Breast epithelium (tissue), 4 donors: ENCODE measurements around the gene ARHGEF19. TPM values are rescaled to one million over a fixed set of nuclear protein-coding genes. Genes with fewer than 3 reads are reported as not detected.

Source experiments
- DNase-seq, 2 donors: peaks; one replicate each; pipeline ENCODE4 v3.0.0-alpha.2; 2019; ENCODE audit warnings: low spot score in 2 of 2
- H3K27ac ChIP-seq, 2 donors: fragments of 200-600 bp; sonication (generic) in 1 of 2; one replicate each; pipeline ENCODE4 v1.5.1; 2016 to 2019; ENCODE audit warnings: mild to moderate bottlenecking in 1 of 2
- H3K27me3 ChIP-seq, 2 donors: fragments of 200-600 bp; sonication (generic) in 1 of 2; one replicate each; pipeline versions ENCODE4 v1.5.1 to v1.6.0; 2017 to 2019; ENCODE audit warnings: control low read depth in 1 of 2, mild to moderate bottlenecking in 1 of 2
- H3K36me3 ChIP-seq: fragments of 200-600 bp; one replicate; pipeline ENCODE4 v1.5.1; 2019
- H3K4me1 ChIP-seq, 2 donors: fragments of 200-600 bp; sonication (generic); one replicate each; pipeline ENCODE4 v1.5.1; 2016 to 2019; ENCODE audit warnings: control low read depth in 1 of 2
- H3K4me3 ChIP-seq, 3 donors: fragments of 200-600 bp; sonication (generic); 1 replicate in 2 of 3; 2 replicates in 1 of 3; pipeline ENCODE4 v1.5.1; 2016 to 2019; ENCODE audit warnings: mild to moderate bottlenecking in 3 of 3, moderate library complexity in 2 of 3
- H3K9me3 ChIP-seq, 2 donors: fragments of 200-600 bp; sonication (generic) in 1 of 2; one replicate each; pipeline ENCODE4 v1.5.1; 2016 to 2019; ENCODE audit warnings: control low read depth in 1 of 2
- POLR2A ChIP-seq: fragments of 450-650 bp; IDR thresholded peaks from one replicate; pipeline ENCODE4 v1.6.1; 2016; ENCODE audit warnings: antibody characterized with exemption, mild to moderate bottlenecking, moderate library complexity
- POLR2AphosphoS5 ChIP-seq, 3 donors: sonication (generic); formaldehyde crosslinking; IDR thresholded peaks; one replicate each; pipeline ENCODE4 v1.6.1; 2017; ENCODE audit warnings: antibody characterized with exemption in 3 of 3
- intact Hi-C: fragments of 100-400 bp; cut with DNase I; formaldehyde crosslinking; loops from one replicate; pipeline ENCODE4 v1.15.1; 2023; ENCODE audit warnings: low total_unique reads
- total RNA-seq, 3 donors: library from RNA; depleted of rRNA; stranded (reverse); fragments of >200 nt; gene quantifications; one replicate each; pipeline ENCODE4 v1.1.0, GENCODE V29; 2016
- TF ChIP-seq, protein P1 (sequence below), 3 donors: fragments of 450-650 bp; IDR thresholded peaks; one replicate each; pipeline ENCODE4 v1.5.1; 2016 to 2017; ENCODE audit warnings: antibody characterized with exemption in 3 of 3, mild to moderate bottlenecking in 3 of 3, moderate library complexity in 3 of 3

ARHGEF19 gene
- total RNA-seq, 3 donors from 2014 or later: 7.5 to 18.0 (median 12.9) TPM

GRCh38 chr1:16149702-16150488 is 62.6 kb downstream of the ARHGEF19 start:
- no peaks in the 10 kb centered on the region for H3K27me3 ChIP-seq
- intact Hi-C loops: no loop called here

DNA sequence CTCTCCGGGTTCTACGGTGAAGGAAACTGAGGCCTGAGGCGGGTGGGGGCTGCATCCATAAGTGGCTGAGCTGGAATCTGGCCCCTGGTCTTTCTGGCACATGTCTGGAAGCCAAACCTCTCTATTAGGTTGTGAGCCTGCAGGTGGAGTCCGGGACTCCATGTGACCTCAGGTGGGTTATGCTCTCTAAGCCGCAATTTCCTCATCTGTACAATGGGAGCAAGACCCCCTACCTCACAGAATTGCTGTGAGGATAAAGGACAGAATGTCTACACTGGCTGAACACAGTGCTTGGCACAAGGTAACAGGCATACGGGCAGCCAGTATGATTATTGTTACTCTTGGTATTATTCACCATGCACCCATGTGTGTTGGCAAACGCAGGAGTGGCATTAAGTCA is 63.3 kb downstream of the ARHGEF19 start:
- Histone ChIP-seq H3K4me1 (peaks cover 24 to 37% of the 10 kb centered on the region in 2 donors), H3K9me3 (no peaks in the 10 kb centered on the region), H3K4me3 (no peak overlapping the region), H3K36me3 (no peaks in the 10 kb centered on the region), H3K27ac (no peak overlapping the region), H3K27me3 (no peaks in the 10 kb centered on the region)
- intact Hi-C loops: no loop called here
- TF ChIP-seq POLR2A: no peak
- TF ChIP-seq, protein P1, sequence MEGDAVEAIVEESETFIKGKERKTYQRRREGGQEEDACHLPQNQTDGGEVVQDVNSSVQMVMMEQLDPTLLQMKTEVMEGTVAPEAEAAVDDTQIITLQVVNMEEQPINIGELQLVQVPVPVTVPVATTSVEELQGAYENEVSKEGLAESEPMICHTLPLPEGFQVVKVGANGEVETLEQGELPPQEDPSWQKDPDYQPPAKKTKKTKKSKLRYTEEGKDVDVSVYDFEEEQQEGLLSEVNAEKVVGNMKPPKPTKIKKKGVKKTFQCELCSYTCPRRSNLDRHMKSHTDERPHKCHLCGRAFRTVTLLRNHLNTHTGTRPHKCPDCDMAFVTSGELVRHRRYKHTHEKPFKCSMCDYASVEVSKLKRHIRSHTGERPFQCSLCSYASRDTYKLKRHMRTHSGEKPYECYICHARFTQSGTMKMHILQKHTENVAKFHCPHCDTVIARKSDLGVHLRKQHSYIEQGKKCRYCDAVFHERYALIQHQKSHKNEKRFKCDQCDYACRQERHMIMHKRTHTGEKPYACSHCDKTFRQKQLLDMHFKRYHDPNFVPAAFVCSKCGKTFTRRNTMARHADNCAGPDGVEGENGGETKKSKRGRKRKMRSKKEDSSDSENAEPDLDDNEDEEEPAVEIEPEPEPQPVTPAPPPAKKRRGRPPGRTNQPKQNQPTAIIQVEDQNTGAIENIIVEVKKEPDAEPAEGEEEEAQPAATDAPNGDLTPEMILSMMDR (IDR thresholded peaks at IDR 0.05): no peak
- TF ChIP-seq POLR2AphosphoS5 (IDR thresholded peaks at IDR 0.05): no peak
- DNase-seq: no peak

More at GRCh38 chr1:16149702-16150488, 62.6 kb downstream of the ARHGEF19 start:
- H3K9me3 ChIP-seq: no peaks in the 10 kb centered on the region
- no peak overlapping the region for H3K4me3 ChIP-seq
- H3K4me1 ChIP-seq: peaks cover 24 to 39% of the 10 kb centered on the region in 2 donors
- TF ChIP-seq, protein P1 (IDR thresholded peaks at IDR 0.05): no peak
- TF ChIP-seq POLR2A (no peak), POLR2AphosphoS5 (IDR thresholded peaks at IDR 0.05) (no peak)
- DNase-seq: no peak
- H3K27ac ChIP-seq: peak overlapping the region in 1 of 2 donors; percentile 96
- no peaks in the 10 kb centered on the region for H3K36me3 ChIP-seq

GRCh38 chr1:16148329-16149092 is 63.9 kb downstream of the ARHGEF19 start:
- intact Hi-C loops: no loop called here
- peaks cover 20 to 31% of the 10 kb centered on the region in 2 donors for H3K4me1 ChIP-seq
- H3K9me3 ChIP-seq: no peaks in the 10 kb centered on the region
- H3K27me3 ChIP-seq: no peaks in the 10 kb centered on the region
- H3K27ac ChIP-seq: peak overlapping the region in 1 of 2 donors; percentile 26
- TF ChIP-seq, protein P1 (IDR thresholded peaks at IDR 0.05): no peak
- no peak for TF ChIP-seq POLR2A
- TF ChIP-seq POLR2AphosphoS5 (IDR thresholded peaks at IDR 0.05): no peak
- no peaks in the 10 kb centered on the region for H3K36me3 ChIP-seq
- DNase-seq: no peak
- H3K4me3 ChIP-seq: no peak overlapping the region

Other genes starting within 250 kb of the ARHGEF19 start
- gene ZBTB17, start 236.6 kb downstream of the ARHGEF19 start, total RNA-seq: 10 to 100 TPM; 21.9 to 40.3 (median 38.5) TPM
- gene SRARP, start 208.4 kb downstream of the ARHGEF19 start, total RNA-seq: 1 to 10 TPM in 2 of 3 donors, not detected in 1; 1.3 to 2.9 TPM
- 100 to 1,000 TPM in 1 of 3 donors, 10 to 100 TPM in 1, 1 to 10 TPM in 1; 8.8 to 183 (median 19.0) TPM for gene HSPB7, start 194.6 kb downstream of the ARHGEF19 start, total RNA-seq
- gene CLCNKA, start 190.6 kb downstream of the ARHGEF19 start, total RNA-seq: 1 to 10 TPM in 1 of 3 donors, under 1 TPM in 2; 0.33 to 1.1 (median 0.73) TPM
- gene CLCNKB, start 168.9 kb downstream of the ARHGEF19 start, total RNA-seq: under 1 TPM; 0.32 to 0.88 (median 0.33) TPM
- not detected for gene FAM131C, start 139.0 kb downstream of the ARHGEF19 start, total RNA-seq
- 10 to 100 TPM in 2 of 3 donors, 1 to 10 TPM in 1; 5.8 to 18.4 (median 16.7) TPM for gene EPHA2, start 56.6 kb downstream of the ARHGEF19 start, total RNA-seq
- 1 to 10 TPM; 4.3 to 9.5 (median 8.2) TPM for gene CPLANE2, start 24.5 kb upstream of the ARHGEF19 start, total RNA-seq
- 10 to 100 TPM; 20.3 to 28.5 (median 26.7) TPM for gene FBXO42, start 139.8 kb upstream of the ARHGEF19 start, total RNA-seq
- 10 to 100 TPM; 59.0 to 77.4 (median 61.3) TPM for gene SZRD1, start 154.6 kb upstream of the ARHGEF19 start, total RNA-seq
- not detected for gene SPATA21, start 224.8 kb upstream of the ARHGEF19 start, total RNA-seq
- gene NECAP2, start 228.1 kb upstream of the ARHGEF19 start, total RNA-seq: 10 to 100 TPM; 61.2 to 64.0 (median 62.9) TPM